ENCODE results near the gene LPP. TPM values are rescaled to one million over a fixed set of nuclear protein-coding genes. Genes with fewer than 3 reads are reported as not detected.

Gene LPP
- polyA plus RNA-seq, 3 donors from 2014 or later: 6.5 to 33.5 (median 11.3) TPM

DNA sequence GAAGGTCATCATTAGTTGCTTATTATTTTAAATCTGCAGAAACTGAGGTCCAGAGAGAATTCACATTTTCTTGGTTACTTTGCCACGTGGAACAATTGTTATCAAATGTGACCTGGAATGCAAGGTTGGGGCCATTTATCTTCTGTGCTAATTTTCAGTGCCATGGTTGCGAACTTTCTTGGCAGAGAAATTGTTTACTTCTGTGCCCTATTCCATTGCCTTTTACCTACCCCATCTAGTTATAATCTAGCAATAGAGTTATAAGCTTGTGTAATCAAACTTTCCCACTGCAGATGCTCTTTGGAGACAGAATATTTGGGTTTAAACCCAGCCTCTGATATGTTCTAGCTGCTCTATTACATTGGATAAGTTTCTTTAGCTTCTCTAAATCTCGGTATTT, 242.9 kb downstream of the LPP start:
- peak overlapping the region in 3 of 6 donors; percentile 68 to 85 (median 68) for H3K27ac Mint-ChIP-seq
- no peaks in the 10 kb centered on the region for H3K36me3 Mint-ChIP-seq
- H3K4me3 Mint-ChIP-seq: peak overlapping the region in 3 of 5 donors; percentile 50 to 84 (median 76)
- H3K27me3 Mint-ChIP-seq (ENCODE audit: low read depth in 3 of 3): no peaks in the 10 kb centered on the region
- H3K9me3 Mint-ChIP-seq: no peaks in the 10 kb centered on the region
- no peak for DNase-seq
- peaks cover 48 to 56% of the 10 kb centered on the region in 2 donors for H3K4me1 Mint-ChIP-seq

DNA sequence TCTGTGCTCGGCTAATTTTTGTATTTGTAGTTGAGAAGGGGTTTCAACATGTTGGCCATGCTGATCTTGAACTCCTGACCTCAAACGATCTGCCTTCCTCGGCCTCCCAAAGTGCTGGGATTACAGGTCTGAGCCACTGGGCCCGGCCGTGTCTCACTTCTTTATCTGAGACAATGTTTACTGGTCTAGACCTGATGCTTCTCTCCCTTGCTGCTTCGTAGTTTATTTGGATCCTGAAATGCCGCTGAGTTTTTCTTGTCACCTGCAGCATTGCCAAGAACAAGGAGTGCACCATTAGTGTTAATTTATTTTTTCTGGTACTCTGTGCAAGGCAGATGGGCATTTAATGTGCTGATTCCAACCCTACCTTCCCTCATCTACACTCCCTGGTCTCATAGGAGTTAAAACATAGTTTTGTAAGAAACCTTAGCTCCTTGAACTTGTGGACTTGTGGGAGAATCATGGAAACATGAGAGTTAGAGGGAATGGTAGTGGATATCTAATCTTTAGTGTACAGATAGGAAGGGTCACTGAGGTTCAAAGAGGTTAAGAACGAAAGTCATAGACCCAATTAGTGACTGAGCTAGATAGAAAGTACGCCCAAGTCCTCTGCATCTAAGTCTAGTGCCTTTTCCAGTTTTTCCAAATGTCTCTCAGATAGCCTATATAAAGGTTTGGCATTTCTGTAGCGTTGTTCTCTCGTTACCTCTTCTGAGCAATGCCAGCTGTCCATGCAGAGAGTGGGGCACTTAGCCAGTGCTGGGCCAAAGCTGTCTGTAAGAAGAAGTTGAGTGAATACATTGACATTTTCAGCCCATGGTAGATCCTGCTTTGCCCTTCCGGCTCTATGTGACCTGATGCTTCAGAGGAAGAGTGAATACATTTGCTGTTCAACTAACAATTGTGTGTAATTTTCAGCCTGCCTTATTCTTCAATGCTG, 244.1 kb downstream of the LPP start:
- H3K27me3 Mint-ChIP-seq (ENCODE audit: low read depth in 3 of 3): peaks cover 0 to 1% (median 1%) of the 10 kb centered on the region in 3 donors
- H3K36me3 Mint-ChIP-seq: no peaks in the 10 kb centered on the region
- H3K4me3 Mint-ChIP-seq: peak overlapping the region; percentile 56 to 84 (median 79)
- H3K4me1 Mint-ChIP-seq: peaks cover 56 to 67% of the 10 kb centered on the region in 2 donors
- peak overlapping the region in 3 of 6 donors; percentile 49 to 79 (median 68) for H3K27ac Mint-ChIP-seq
- no peaks in the 10 kb centered on the region for H3K9me3 Mint-ChIP-seq
- DNase-seq: no peak

DNA sequence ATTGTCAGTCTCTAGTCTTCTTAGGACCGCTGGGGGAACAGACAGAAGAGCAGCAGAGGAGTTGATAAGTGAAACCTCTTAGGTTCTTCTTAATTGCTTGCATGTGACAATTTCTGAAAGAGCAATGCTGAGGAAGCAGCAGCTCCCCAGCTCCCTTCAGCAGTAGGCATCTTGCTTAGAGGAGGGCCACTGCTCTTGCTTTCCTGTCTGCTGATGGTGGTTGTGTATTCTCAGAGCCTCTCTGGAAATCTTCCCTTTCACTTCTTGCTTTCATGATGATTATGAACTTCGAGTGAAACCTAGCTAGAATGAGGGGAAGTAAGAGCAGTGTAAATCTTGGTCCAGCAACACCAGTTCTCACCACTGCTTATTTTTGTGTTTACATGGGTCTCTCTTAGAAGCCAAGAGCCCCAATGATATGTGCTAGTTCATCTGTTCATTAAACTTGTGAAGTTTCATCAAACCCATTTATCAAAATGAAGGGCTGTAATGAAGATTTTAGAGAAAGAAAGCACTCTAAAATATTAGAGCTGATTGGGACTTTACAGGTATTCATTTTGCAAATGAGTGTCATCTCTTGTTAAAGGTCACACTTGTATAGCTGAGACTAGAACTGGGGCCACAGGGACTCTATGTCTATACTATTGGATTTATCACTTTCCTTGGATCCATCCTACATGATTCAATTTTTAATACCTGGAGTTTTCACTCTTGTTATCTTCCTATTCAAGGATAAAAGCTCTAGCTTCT, 246.7 kb downstream of the LPP start:
- Mint-ChIP-seq H3K27ac (peak overlapping the region; percentile 56 to 83 (median 64)), H3K4me3 (peak overlapping the region in 1 of 5 donors; percentile 3), H3K36me3 (peaks cover 0 to under 1% (median 0%) of the 10 kb centered on the region in 3 donors), H3K27me3 (ENCODE audit: low read depth in 3 of 3) (peaks cover 0 to 1% (median 1%) of the 10 kb centered on the region in 3 donors), H3K4me1 (peaks cover 79 to 92% of the 10 kb centered on the region in 2 donors), H3K9me3 (no peaks in the 10 kb centered on the region)
- DNase-seq: peak in 2 of 3 donors; percentile 9 to 22

DNA sequence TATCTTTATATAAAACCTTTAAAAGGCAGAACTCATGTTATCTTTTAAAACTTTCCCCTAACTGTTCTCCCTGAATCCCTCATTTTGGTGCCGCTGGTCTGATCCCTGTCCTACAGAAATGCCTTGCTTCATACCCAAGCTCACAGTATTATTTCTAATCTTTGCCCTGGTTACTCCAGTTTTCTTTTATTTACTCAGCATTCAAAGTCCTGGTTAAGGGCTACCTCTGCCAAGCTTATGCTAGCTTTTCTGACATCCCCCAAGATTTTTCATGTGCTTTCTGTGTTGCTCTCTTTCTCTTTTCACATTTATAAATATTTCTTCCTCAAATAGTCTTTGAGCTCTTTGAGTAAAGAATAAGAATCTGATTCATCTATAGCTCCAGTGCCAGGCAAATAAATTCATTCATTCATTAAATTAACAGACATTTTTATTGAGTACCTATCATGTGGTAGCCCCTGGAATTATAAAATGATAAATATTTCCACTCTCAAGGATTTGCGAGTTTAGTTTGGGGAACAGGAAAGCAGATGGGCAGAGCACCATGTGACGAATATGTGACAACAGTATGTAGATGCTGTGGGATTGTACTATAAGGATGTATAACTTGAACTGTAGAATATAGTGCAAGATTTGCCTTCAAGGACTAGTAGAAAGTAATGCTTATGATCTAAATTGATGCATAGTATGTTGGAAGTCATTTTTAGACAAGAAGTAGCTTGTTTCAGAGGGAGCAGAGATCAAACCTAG, 247.5 kb downstream of the LPP start:
- Mint-ChIP-seq H3K9me3 (no peaks in the 10 kb centered on the region), H3K36me3 (peaks cover under 1 to 6% (median 5%) of the 10 kb centered on the region in 3 donors), H3K27ac (peak overlapping the region; percentile 56 to 83 (median 64)), H3K4me1 (peaks cover 81 to 95% of the 10 kb centered on the region in 2 donors), H3K27me3 (ENCODE audit: low read depth in 3 of 3) (peaks cover 0 to 1% (median 1%) of the 10 kb centered on the region in 3 donors), H3K4me3 (peak overlapping the region in 1 of 5 donors; percentile 23)
- DNase-seq: no peak

DNA sequence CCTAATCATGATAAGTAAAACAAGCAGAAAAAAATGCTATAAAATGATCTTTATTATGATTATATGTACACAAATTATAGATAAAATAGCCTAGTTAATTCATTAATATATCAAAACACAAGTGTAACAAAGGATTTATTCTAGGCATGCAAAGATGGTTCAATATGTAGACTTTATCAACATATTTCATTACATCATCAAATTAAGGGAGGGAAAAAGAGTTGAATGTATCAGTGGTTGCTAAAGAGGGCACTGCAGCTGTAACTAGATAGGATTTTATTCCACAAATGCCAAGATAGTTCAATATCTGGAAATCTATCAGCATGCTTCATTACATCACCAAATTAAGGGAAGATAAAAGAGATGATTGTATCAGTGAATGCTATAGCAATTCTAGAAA, 248.3 kb downstream of the LPP start:
- peaks cover 8 to 13% (median 12%) of the 10 kb centered on the region in 3 donors for H3K36me3 Mint-ChIP-seq
- peak overlapping the region in 2 of 6 donors; percentile 2 to 15 for H3K27ac Mint-ChIP-seq

DNA sequence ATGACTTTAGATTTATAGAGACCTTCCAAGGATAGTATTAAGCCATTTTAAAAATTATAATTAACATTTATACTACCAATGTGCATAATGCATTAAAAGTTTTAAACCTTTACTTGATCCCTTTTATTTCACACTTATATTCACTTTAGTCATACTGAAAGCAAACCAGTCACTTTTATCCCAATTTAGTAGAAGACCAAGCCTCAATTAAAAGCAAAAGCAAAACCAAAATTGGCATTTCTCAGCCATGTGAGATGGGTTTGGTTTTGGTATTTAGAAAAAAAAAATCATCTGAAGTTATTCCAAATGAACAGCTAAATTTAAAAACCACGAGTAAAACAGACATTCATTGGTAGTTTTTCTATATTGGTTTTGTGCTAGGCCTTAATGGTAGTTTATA, 249.4 kb downstream of the LPP start:
- peak in 2 of 3 donors; percentile 12 to 22 for DNase-seq
- H3K36me3 Mint-ChIP-seq: peaks cover 12 to 22% (median 18%) of the 10 kb centered on the region in 3 donors
- peaks cover 64 to 75% of the 10 kb centered on the region in 2 donors for H3K4me1 Mint-ChIP-seq
- no peaks in the 10 kb centered on the region for H3K9me3 Mint-ChIP-seq
- peaks cover 0 to 3% (median 3%) of the 10 kb centered on the region in 3 donors for H3K27me3 Mint-ChIP-seq (ENCODE audit: low read depth in 3 of 3)
- H3K27ac Mint-ChIP-seq: peak overlapping the region in 5 of 6 donors; percentile 21 to 79 (median 51)
- H3K4me3 Mint-ChIP-seq: peak overlapping the region in 4 of 5 donors; percentile 4 to 53 (median 32)

More for the DNA sequence above, 248.3 kb downstream of the LPP start:
- DNase-seq: no peak
- Mint-ChIP-seq H3K9me3 (no peaks in the 10 kb centered on the region), H3K4me1 (peaks cover 74 to 87% of the 10 kb centered on the region in 2 donors), H3K4me3 (no peak overlapping the region), H3K27me3 (ENCODE audit: low read depth in 3 of 3) (peaks cover 0 to 1% (median 1%) of the 10 kb centered on the region in 3 donors)

DNA sequence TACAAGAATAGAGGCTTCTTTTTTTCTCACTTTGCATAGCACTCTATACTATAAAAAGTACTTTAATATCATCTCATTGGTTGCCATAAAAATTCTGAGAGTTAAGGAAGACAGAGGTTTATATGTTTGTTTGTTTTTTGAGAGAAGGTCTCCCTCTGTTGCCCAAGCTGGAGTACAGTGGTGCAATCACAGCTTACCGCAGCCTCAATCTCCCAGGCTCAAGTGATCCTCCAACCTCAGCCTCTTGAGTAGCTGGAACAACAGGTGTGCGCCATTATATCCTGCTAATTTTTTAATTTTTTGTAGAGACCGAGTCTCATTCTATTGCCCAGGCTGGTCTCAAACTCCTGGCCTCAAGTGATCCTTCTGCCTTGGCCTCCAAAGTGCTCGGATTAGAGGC, 250.2 kb downstream of the LPP start:
- no peaks in the 10 kb centered on the region for H3K9me3 Mint-ChIP-seq
- peak overlapping the region in 5 of 6 donors; percentile 7 to 21 (median 20) for H3K27ac Mint-ChIP-seq
- peaks cover 0 to 3% (median 3%) of the 10 kb centered on the region in 3 donors for H3K27me3 Mint-ChIP-seq (ENCODE audit: low read depth in 3 of 3)
- H3K4me3 Mint-ChIP-seq: peak overlapping the region in 2 of 5 donors; percentile 15 to 25
- no peak for DNase-seq
- peaks cover 15 to 24% (median 22%) of the 10 kb centered on the region in 3 donors for H3K36me3 Mint-ChIP-seq
- peaks cover 57 to 68% of the 10 kb centered on the region in 2 donors for H3K4me1 Mint-ChIP-seq

DNA sequence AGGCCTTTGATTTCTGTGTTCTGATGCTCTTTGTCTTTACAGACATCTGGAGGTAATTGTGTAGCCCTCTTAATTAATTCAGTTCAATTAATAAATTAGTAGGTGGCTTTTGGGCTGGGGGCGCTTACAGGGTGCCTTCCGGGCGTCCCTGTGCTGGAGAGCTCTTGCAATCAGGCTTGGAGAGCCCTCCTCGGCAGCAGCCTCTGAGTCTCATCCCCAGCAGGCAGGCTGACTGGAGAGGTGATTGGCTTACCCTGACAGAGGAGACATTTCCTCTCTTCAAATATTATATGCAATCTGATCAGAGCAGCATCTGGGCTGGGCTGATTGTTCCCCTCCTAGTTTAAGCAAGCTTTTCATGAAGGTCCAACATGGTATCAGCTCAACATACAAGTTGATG, 250.7 kb downstream of the LPP start:
- DNase-seq: no peak
- peaks cover 15 to 25% (median 22%) of the 10 kb centered on the region in 3 donors for H3K36me3 Mint-ChIP-seq
- H3K27me3 Mint-ChIP-seq (ENCODE audit: low read depth in 3 of 3): peaks cover 0 to 3% (median 3%) of the 10 kb centered on the region in 3 donors
- peak overlapping the region in 1 of 5 donors; percentile 15 for H3K4me3 Mint-ChIP-seq
- H3K9me3 Mint-ChIP-seq: no peaks in the 10 kb centered on the region
- peaks cover 57 to 66% of the 10 kb centered on the region in 2 donors for H3K4me1 Mint-ChIP-seq
- peak overlapping the region in 3 of 6 donors; percentile 7 to 21 (median 13) for H3K27ac Mint-ChIP-seq

DNA sequence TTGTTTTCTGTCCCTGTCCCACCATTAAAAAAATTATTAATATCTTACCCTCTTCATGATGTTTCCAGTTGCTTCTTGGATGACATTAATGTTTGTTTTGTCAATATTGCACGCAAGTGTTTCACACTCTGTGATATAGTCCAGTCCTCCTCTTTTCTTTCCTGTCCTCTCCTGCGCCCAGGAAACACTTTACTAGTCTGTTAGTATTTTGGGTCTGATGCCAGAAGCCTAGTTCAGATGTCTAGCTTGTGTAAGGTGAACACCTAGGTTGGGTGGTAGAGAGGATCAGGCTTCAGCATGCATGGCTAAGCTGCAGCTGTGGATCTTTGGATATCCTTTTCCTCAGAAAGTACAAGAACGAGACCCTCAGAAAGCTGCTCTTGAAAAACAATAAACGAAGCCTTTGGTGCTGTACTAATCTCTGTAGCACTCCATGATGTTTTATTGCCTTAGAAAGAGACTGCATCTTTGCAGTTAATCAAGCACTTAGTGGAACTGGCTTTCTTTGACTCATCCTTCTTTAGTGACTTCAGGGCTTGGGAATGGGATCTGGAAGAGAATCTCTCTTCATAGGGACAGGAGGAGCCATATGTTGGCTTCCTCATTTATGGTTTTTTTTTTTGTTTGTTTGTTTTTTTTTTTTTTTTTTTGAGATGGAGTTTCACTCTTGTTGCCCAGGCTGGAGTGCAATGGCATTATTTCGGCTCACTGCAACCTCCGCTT, 253.4 kb downstream of the LPP start:
- peaks cover 0 to 6% (median 3%) of the 10 kb centered on the region in 3 donors for H3K27me3 Mint-ChIP-seq (ENCODE audit: low read depth in 3 of 3)
- no peak overlapping the region for H3K4me3 Mint-ChIP-seq
- no peak for DNase-seq
- peaks cover 15 to 28% (median 24%) of the 10 kb centered on the region in 3 donors for H3K36me3 Mint-ChIP-seq
- H3K9me3 Mint-ChIP-seq: no peaks in the 10 kb centered on the region
- H3K27ac Mint-ChIP-seq: no peak overlapping the region
- peaks cover 48 to 64% of the 10 kb centered on the region in 2 donors for H3K4me1 Mint-ChIP-seq

DNA sequence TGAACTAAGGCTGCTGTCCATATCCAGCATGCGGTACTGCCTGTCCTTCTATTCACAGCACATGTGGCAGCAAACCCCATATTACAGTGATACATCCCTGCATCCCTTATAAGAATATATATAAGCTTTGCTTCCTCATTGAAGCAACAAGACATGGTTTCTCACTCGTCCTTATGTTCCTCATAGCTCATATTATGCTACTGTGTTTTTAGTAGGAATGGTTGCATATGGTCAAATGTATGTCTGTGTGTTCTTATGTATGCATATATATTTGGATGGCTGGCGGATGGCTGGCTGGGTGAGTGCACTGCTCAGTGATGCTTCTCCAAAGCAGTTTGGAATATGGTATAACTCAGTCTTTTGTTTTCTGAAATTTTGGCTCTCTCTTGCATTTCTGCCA, 254.9 kb downstream of the LPP start:
- Mint-ChIP-seq H3K27me3 (ENCODE audit: low read depth in 3 of 3) (peaks cover 0 to 5% (median 1%) of the 10 kb centered on the region in 3 donors), H3K36me3 (peaks cover 15 to 28% (median 24%) of the 10 kb centered on the region in 3 donors), H3K4me3 (no peak overlapping the region), H3K9me3 (no peaks in the 10 kb centered on the region), H3K4me1 (peaks cover 33 to 49% of the 10 kb centered on the region in 2 donors), H3K27ac (no peak overlapping the region)
- DNase-seq: no peak

DNA sequence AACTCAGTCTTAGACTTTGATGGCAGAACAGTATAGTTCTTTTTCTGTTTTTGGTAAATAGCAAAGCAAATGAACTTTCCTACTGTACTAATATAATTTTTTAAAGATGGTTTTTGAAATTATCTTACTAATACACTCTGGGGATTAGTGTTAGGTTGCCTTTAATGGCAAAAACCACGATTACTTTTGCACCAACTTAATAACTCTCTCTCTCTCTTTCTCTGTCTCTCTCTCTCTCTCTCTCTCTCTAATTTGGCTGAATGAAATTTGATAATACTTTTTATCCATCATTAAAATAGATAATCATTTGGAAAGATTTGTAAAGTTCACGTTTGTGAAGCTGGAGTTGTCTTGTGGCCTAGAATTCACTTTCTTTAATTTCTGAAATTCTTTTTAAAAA, 257.8 kb downstream of the LPP start:
- DNase-seq: no peak
- H3K9me3 Mint-ChIP-seq: no peaks in the 10 kb centered on the region
- H3K27me3 Mint-ChIP-seq (ENCODE audit: low read depth in 3 of 3): peaks cover 0 to 5% (median 1%) of the 10 kb centered on the region in 3 donors
- H3K36me3 Mint-ChIP-seq: peaks cover 11 to 19% (median 16%) of the 10 kb centered on the region in 3 donors
- H3K4me3 Mint-ChIP-seq: no peak overlapping the region
- H3K4me1 Mint-ChIP-seq: peaks cover 17 to 30% of the 10 kb centered on the region in 2 donors
- no peak overlapping the region for H3K27ac Mint-ChIP-seq

DNA sequence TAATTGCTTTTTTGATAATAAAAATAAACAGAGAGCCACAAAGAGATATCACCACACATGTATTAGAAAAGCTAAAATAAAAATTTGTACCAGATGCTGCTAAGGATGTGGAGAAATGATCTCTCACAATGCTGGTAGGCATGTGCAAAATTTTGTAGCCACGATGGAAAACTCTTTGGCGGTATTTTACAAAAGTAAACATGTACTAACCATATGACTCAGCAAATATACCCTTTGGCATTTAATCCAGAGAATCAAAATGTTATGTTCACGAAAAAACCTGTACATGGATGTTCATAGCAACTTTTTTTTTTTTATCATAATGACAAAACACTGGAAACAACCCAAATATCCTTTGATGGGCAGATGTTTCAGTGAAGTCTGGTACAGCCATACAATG, 261.2 kb downstream of the LPP start:
- Mint-ChIP-seq H3K36me3 (peaks cover 0 to 3% (median 3%) of the 10 kb centered on the region in 3 donors), H3K4me1 (peaks cover 32 to 47% of the 10 kb centered on the region in 2 donors), H3K27me3 (ENCODE audit: low read depth in 3 of 3) (peaks cover 0 to 4% (median 2%) of the 10 kb centered on the region in 3 donors), H3K27ac (no peak overlapping the region), H3K4me3 (no peak overlapping the region), H3K9me3 (no peaks in the 10 kb centered on the region)
- no peak for DNase-seq
